Panc1 (cell line): ENCODE measurements around the gene CDKN2AIP.

Experiments used
- POLR2AphosphoS5 ChIP-seq: IDR thresholded peaks from 2 replicates; pipeline ENCODE4 v1.6.1; 2012; ENCODE audit warnings: mild to moderate bottlenecking, low read depth, low read length, moderate library complexity
- TF ChIP-seq, protein P1 (sequence below): fragments of 450-650 bp; IDR thresholded peaks from 2 replicates; pipeline ENCODE4 v1.5.1; 2017; ENCODE audit warnings: mild to moderate bottlenecking

DNA sequence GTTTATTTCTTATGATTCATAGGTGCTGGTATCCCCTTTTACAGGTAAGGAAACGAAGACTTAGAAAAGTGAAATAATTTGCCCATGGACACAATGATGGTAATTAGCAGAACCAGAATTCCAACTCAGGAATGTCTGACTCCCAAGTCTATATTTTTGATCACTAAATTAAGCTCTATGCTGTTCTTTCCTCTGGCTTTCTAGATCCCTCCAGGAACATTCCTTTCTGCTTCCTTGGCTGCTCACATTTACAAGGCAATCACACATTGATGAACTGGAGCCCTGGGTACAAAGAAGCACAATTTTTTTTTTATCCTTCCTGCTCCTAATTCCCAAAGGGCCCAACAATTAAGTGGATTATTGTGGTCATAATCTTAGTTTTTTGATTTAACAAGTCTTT is 7.0 kb upstream of the CDKN2AIP start:
- no peak for TF ChIP-seq POLR2AphosphoS5
- TF ChIP-seq, protein P1, sequence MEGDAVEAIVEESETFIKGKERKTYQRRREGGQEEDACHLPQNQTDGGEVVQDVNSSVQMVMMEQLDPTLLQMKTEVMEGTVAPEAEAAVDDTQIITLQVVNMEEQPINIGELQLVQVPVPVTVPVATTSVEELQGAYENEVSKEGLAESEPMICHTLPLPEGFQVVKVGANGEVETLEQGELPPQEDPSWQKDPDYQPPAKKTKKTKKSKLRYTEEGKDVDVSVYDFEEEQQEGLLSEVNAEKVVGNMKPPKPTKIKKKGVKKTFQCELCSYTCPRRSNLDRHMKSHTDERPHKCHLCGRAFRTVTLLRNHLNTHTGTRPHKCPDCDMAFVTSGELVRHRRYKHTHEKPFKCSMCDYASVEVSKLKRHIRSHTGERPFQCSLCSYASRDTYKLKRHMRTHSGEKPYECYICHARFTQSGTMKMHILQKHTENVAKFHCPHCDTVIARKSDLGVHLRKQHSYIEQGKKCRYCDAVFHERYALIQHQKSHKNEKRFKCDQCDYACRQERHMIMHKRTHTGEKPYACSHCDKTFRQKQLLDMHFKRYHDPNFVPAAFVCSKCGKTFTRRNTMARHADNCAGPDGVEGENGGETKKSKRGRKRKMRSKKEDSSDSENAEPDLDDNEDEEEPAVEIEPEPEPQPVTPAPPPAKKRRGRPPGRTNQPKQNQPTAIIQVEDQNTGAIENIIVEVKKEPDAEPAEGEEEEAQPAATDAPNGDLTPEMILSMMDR, result no peak
